ENCODE measurements around the gene USH1C. TPM values are rescaled to one million over a fixed set of nuclear protein-coding genes. Genes with fewer than 3 reads are reported as not detected.

The USH1C gene
- total and polyA plus RNA-seq, 2 of the 4 experiments (the other 2 are of a cell fraction) = not detected

DNA sequence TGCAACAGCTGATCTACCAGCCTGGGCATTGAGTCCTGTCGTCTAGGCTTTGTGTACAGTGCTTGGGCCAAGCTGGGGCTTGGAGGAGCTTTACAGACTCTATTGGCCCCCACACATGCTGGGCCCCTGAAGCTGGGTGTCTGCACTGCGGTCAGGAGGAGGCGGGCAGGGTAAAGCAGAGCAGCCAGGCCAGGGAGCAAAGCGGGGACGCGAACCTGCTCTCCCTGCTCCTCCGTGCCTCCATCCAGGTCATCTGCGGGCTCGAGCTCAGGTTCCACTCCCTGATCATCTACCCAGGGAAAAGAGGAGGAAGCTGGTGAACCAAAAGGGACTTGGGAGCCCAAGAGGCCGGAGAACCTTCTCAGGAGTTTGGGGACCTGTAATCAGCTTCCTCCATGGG, 27.0 kb downstream of the USH1C start:
- Histone ChIP-seq H4K8ac (ENCODE audit: low read depth in 2 of 2, low read length in 2 of 2) (no peak overlapping the region), H3K4me2 (ENCODE audit: low read depth, low read length) (no peak overlapping the region), H3K4ac (ENCODE audit: low read depth, low read length) (no peak overlapping the region), H4K5ac (ENCODE audit: low read depth, low read length) (no peak overlapping the region), H3K56ac (ENCODE audit: extremely low read depth, insufficient read depth, low read length) (no peak overlapping the region), H4K91ac (ENCODE audit: insufficient read depth, low read depth, low read length) (no peak overlapping the region), H2BK20ac (ENCODE audit: low read depth, low read length) (no peak overlapping the region), H2BK5ac (ENCODE audit: low read depth, low read length, poor library complexity, severe bottlenecking) (no peak overlapping the region), H3K9me3 (ENCODE audit: control insufficient read depth, insufficient read depth, low read length) (no peaks in the 10 kb centered on the region), H3K14ac (replicated peaks; ENCODE audit: low read depth, low read length) (no peak overlapping the region), H3K27me3 (ENCODE audit: control insufficient read depth, insufficient read depth, low read length) (peaks cover 15% of the 10 kb centered on the region), H3K9ac (ENCODE audit: low read depth, low read length) (no peak overlapping the region), H3K4me1 (ENCODE audit: control insufficient read depth, insufficient read depth, low read length) (no peaks in the 10 kb centered on the region), H3K9me1 (ENCODE audit: insufficient read depth, low read length) (no peaks in the 10 kb centered on the region; the same call in 1 of the 2 replicates), H4K20me1 (ENCODE audit: insufficient read depth, low read length) (no peaks in the 10 kb centered on the region), H2BK120ac (ENCODE audit: low read depth, low read length) (no peak overlapping the region), H3K79me1 (ENCODE audit: low read depth in 1 of 2, low read length in 2 of 2) (no peaks in the 10 kb centered on the region), H3K23ac (ENCODE audit: low read depth, low read length) (no peak overlapping the region), H3K27ac (ENCODE audit: insufficient read depth, low read length) (no peak overlapping the region), H3K18ac (ENCODE audit: low read depth, low read length) (no peak overlapping the region), H2AFZ (replicated peaks; ENCODE audit: low read length, poor library complexity) (no peak overlapping the region), H2AK5ac (ENCODE audit: low read depth, low read length) (no peak overlapping the region), H2AK9ac (replicated peaks; ENCODE audit: low read depth, low read length, poor library complexity) (no peak overlapping the region), H3K4me3 (ENCODE audit: insufficient read depth, low read depth, low read length) (no peak overlapping the region), H3K36me3 (ENCODE audit: control insufficient read depth, insufficient read depth, low read length) (no peaks in the 10 kb centered on the region), H2BK15ac (ENCODE audit: low read depth, low read length) (no peak overlapping the region)
- POLR2A ChIA-PET (ENCODE audit: unreplicated experiment) = no interaction called here
- CTCF ChIA-PET = no interaction called here
- BruUV-seq (replicated peaks) = no TSS peak
- intact Hi-C loops (cut with micrococcal nuclease) (no loop called here), in situ Hi-C loops (cut with MboI; ENCODE audit: low sequenced_read_pairs) (loop anchor here (25.0 kb wide), 1 partner anchor 580 kb away; no protein-coding TSS in a partner anchor), dilution Hi-C loops (cut with HindIII; ENCODE audit: low sequenced_read_pairs, unreplicated experiment) (no loop called here)
- no CpG with 5 or more reads among the region's 10 CpGs for WGBS, 2 experiments (ENCODE audit: extremely low coverage in 2 of 2, insufficient read length in 1 of 2)
- TF ChIP-seq SMC3 (IDR thresholded peaks at IDR 0.05; ENCODE audit: low read depth, low read length) = no peak
- TF ChIP-seq POLR2A (IDR thresholded peaks at IDR 0.05; ENCODE audit: low read depth, low read length) = no peak
- TF ChIP-seq, protein P1, sequence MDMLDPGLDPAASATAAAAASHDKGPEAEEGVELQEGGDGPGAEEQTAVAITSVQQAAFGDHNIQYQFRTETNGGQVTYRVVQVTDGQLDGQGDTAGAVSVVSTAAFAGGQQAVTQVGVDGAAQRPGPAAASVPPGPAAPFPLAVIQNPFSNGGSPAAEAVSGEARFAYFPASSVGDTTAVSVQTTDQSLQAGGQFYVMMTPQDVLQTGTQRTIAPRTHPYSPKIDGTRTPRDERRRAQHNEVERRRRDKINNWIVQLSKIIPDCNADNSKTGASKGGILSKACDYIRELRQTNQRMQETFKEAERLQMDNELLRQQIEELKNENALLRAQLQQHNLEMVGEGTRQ (IDR thresholded peaks at IDR 0.05; ENCODE audit: low read depth, low read length) = no peak
- no peak for TF ChIP-seq CEBPB (IDR thresholded peaks at IDR 0.05; ENCODE audit: low read depth, low read length)
- TF ChIP-seq BHLHE40 (IDR thresholded peaks at IDR 0.05; ENCODE audit: low read depth, low read length) = no peak
- TF ChIP-seq RAD21 (IDR thresholded peaks at IDR 0.05; ENCODE audit: low read length) = no peak
- TF ChIP-seq MXI1 (IDR thresholded peaks at IDR 0.05; ENCODE audit: borderline replicate concordance, low read depth, low read length) = no peak
- no peak for TF ChIP-seq MAFK (IDR thresholded peaks at IDR 0.05; ENCODE audit: low read depth, low read length)
- ATAC-seq (ENCODE audit: low read depth) = no peak
- DNase-seq = no peak

Data from IMR-90 (cell line).